ENCODE data around the gene GTF2H4.

The GTF2H4 gene

GRCh38 chr6:30960907-30961673 is 53.1 kb downstream of the GTF2H4 start:
- DNase-seq, result no peak

- DNase-seq, result no peak
These were observed 54.7 kb downstream of the GTF2H4 start for GRCh38 chr6:30962716-30963115.

- DNase-seq, result no peak
These were observed 55.6 kb downstream of the GTF2H4 start for GRCh38 chr6:30963641-30964040.

All from NCI-H446 treated with DMSO at 0.1 percent for 48 hours (cell line).